GM19240 (cell line): ENCODE measurements around the gene DCLRE1C.
A peak's percentile ranks its signal among the peaks of the same experiment; 100 is the strongest.
"Not testable (repeated sequence)": the region's sequence is repeated elsewhere in the genome, so short reads cannot be mapped to it uniquely, and the experiment has no call there.

Experiments used
- DNase-seq: peaks from one replicate; pipeline ENCODE4 v3.0.0; 2011; ENCODE audit warnings: low spot score; ENCODE audit not compliant: insufficient read length

The DCLRE1C gene

GRCh38 chr10:14945108-14945507 is 8.8 kb downstream of the DCLRE1C start:
- no peak for DNase-seq

GRCh38 chr10:14942950-14943338 is 11.0 kb downstream of the DCLRE1C start:
- not testable (repeated sequence) for DNase-seq

- not testable (repeated sequence) for DNase-seq
Observed at GRCh38 chr10:14942147-14942949, 11.5 kb downstream of the DCLRE1C start.

GRCh38 chr10:14938971-14939370 is 14.9 kb downstream of the DCLRE1C start:
- not testable (repeated sequence) for DNase-seq

- DNase-seq, result no peak
Observed at GRCh38 chr10:14936584-14936983, 17.3 kb downstream of the DCLRE1C start.

GRCh38 chr10:14930610-14931009 is 23.3 kb downstream of the DCLRE1C start:
- no peak for DNase-seq

DNA sequence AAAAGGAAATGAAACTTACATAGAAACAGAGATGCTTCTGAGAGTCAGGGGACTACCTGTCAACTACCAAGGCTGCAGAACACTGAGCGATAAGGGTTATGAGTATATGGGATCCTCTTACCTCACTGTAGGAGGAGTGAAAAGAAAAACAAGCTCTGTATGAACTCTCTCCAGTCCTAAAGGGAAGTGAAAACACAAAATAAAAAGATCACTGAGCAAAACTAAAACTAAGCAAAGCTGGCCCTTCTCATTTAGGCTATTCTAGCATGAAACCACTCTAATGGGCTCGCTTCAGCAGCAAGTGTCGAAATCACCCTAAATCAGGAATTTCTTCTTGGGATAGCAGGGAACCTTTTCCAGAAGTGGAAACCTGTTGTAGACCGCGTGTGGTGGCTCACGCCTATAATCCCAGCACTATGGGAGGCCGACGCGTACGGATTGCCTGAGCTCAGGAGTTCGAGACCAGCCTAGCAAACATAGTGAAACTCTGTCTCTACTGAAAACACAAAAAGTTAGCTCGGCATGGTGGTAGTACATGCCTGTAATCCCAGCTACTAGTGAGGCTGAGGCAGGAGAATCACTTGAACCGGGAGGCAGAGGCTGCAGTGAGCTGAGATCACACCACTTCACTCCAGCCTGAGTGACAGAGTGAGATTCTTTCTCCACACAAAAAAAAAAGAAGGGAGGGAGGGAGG is 27.0 kb downstream of the DCLRE1C start:
- DNase-seq, result peak; percentile 78

DNA sequence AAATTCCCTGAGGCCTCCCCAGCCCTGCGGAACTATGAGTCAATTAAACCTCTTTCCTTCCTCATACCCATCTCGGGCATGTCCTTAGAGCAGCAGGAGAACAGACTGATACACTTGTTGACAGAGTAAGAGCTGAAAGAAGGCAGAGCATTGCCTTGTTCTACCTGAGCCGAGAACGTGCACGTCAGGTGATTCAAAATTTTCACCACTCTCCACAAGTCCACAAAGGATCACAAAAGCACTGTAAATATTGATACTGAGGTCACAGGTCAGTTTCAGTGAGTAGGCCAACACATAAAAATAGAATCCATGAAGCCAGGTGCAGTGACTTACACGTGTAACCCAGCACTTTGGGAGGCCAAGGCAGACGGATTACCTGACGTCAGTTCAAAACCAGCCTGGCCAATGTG is 27.8 kb downstream of the DCLRE1C start:
- DNase-seq, result no peak

- DNase-seq, result no peak
Observed at GRCh38 chr10:14925268-14925667, 28.6 kb downstream of the DCLRE1C start.

GRCh38 chr10:14924013-14924412 is 29.9 kb downstream of the DCLRE1C start:
- no peak for DNase-seq

DNA sequence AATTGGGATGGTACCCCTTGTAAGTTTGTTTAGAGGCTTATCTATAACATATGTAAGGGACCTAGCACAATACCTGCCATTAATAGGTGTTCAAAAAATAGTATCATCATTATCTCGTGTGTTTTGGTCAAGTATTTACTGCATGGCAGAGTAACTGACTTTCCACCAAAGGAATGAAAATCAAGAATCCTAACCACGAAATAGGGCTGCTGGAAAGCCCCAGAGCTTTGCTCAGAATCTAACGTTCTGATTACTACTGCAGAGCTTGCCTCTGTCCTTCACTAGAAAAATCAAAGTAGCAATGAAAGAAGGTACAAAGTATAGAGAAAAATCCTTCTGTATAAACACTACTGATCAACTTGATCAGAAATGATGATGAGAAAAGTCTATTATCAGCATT is 34.9 kb downstream of the DCLRE1C start:
- DNase-seq, result no peak

- no peak for DNase-seq
Observed at GRCh38 chr10:14917827-14918226, 36.1 kb downstream of the DCLRE1C start.

GRCh38 chr10:14916600-14916999 is 37.3 kb downstream of the DCLRE1C start:
- no peak for DNase-seq

GRCh38 chr10:14911801-14912200 is 42.1 kb downstream of the DCLRE1C start:
- no peak for DNase-seq

- no peak for DNase-seq
Observed at GRCh38 chr10:14910953-14911352, 42.9 kb downstream of the DCLRE1C start.

GRCh38 chr10:14909101-14909500 is 44.8 kb downstream of the DCLRE1C start:
- DNase-seq, result no peak

GRCh38 chr10:14907591-14907990 is 46.3 kb downstream of the DCLRE1C start:
- not testable (repeated sequence) for DNase-seq

- DNase-seq, result no peak
Observed at GRCh38 chr10:14906765-14907164, 47.1 kb downstream of the DCLRE1C start.

- no peak for DNase-seq
Observed at GRCh38 chr10:14905890-14906289, 48.0 kb downstream of the DCLRE1C start.

- DNase-seq, result no peak
Observed at GRCh38 chr10:14904864-14905263, 49.0 kb downstream of the DCLRE1C start.

DNA sequence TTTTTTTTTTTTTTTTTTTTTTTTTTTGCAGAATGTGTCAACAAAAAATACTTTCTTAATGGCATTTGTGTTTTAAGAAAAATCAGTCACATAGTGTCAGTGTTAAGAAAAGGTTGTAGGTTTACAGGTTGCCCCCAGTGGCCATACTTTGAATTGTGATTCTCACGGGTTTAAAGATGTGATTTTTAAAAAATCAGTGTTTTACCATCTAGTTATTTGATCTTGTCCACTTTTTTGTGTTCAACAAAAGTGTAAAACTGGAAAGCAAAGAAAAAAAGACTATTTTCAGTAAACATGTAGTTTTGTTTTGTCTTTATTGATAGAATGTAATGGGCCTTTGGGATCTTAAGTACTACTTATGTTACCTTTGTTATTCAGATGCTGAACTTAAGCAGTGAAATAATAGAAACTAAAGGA is 49.6 kb downstream of the DCLRE1C start:
- no peak for DNase-seq

GRCh38 chr10:14891151-14891550 is 62.7 kb downstream of the DCLRE1C start:
- DNase-seq, result no peak

DNA sequence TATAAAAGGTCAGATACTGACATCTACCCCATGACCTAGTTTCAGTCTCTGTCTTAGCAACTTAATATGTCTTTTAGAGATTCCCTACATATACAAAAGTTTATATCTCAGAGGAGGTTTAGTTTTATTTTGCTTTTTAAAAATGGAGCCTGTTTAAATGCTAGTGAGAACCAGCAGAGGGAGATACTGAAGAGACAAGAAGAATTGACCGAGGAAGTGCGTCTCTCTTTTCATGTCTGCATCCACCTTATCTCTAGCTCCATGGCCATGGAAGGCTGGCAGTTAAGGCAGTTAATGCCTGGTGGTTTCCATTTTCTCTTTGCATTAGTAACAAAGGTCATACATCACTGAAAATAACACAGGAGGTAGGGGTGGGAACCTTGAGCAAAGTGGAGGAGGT is 64.6 kb downstream of the DCLRE1C start:
- DNase-seq, result no peak
